Lower lobe of right lung (tissue), 2 donors: ENCODE results near the gene NSG2. TPM values are rescaled to one million over a fixed set of nuclear protein-coding genes. Genes with fewer than 3 reads are reported as not detected.

Experiments used
- ATAC-seq, 2 donors: fragments of 200-7000 bp; cut with Tn5 transposase; one replicate each; pipeline ENCODE4 v1.9.1; 2020 to 2022; ENCODE audit warnings: mild to moderate bottlenecking in 2 of 2, moderate library complexity in 2 of 2
- DNase-seq: peaks from one replicate; pipeline ENCODE4 v3.0.0-alpha.2; 2020
- H3K27ac ChIP-seq: fragments of 200-600 bp; one replicate; pipeline ENCODE4 v1.8.0; 2022
- H3K27me3 ChIP-seq: fragments of 200-600 bp; one replicate; pipeline ENCODE4 v1.8.0; 2022; ENCODE audit warnings: low read depth
- H3K36me3 ChIP-seq: fragments of 200-600 bp; one replicate; pipeline ENCODE4 v1.8.0; 2022; ENCODE audit warnings: mild to moderate bottlenecking
- H3K4me1 ChIP-seq: fragments of 200-600 bp; one replicate; pipeline ENCODE4 v1.8.0; 2022
- H3K4me3 ChIP-seq: fragments of 200-600 bp; one replicate; pipeline ENCODE4 v1.8.0; 2022; ENCODE audit warnings: mild to moderate bottlenecking
- H3K9me3 ChIP-seq: fragments of 200-600 bp; one replicate; pipeline ENCODE4 v1.8.0; 2022
- CTCF ChIP-seq: fragments of 200-600 bp; IDR thresholded peaks from one replicate; pipeline ENCODE4 v1.8.0; 2022; ENCODE audit warnings: antibody characterized with exemption, mild to moderate bottlenecking
- intact Hi-C: fragments of 100-400 bp; cut with DNase I; formaldehyde crosslinking; loops from one replicate; pipeline ENCODE4 v1.11.0; 2022
- total RNA-seq: library from RNA; stranded (reverse); fragmentation: NEBNext Ultra II Directional; extraction: Animal tissue kit (Norgen Biotek cat#: 25700); gene quantifications from one replicate; pipeline ENCODE4 v1.2.1, GENCODE V29; 2021
- donor health status: DM: no; HTN: yes; CAD: no; lungs with severe emphysema.

NSG2 gene
- total RNA-seq, 1 donor from 2014 or later: not detected

GRCh38 chr5:174110310-174110709, 64.8 kb downstream of the NSG2 start:
- Histone ChIP-seq H3K27me3 (peaks cover 7% of the 10 kb centered on the region), H3K27ac (no peak overlapping the region), H3K4me3 (no peak overlapping the region), H3K9me3 (no peaks in the 10 kb centered on the region), H3K36me3 (no peaks in the 10 kb centered on the region), H3K4me1 (no peaks in the 10 kb centered on the region)
- ATAC-seq (no peak), DNase-seq (no peak)
- TF ChIP-seq CTCF: no peak
- intact Hi-C loops: no loop called here

DNA sequence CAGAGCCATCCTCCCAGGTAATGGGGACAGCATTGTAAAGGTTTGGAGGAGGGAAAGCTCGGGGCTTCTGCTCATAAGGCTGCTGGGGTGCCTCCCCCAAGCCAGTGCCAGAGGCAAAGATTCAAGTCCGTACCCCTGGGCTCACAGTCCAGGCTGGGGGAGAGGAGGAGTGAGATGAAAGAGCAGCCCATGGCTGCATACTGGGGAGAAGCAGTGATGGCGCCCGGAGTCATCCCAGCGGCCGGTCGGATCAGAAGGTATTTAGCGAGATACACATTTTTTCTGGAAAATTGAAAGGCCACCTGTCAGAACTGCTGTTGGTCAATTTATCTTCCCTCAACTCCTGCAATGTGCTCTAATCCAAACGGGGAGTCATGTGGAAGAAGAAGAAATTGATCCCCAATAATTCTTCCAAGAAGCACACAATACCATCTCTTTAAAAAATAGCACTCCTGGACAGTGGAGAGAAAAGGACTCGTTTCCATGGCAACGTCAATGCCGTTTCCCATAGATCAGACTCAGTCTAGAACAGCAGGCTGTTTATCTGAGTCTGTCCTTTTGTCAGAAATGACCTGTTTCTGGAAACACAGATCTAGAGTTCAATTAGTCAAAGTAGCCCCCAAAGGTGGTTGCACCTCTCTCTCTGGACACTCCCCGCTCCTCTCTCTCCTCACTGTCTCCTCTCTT, 65.9 kb downstream of the NSG2 start:
- no peaks in the 10 kb centered on the region for H3K9me3 ChIP-seq
- H3K4me3 ChIP-seq: no peak overlapping the region
- no peak for TF ChIP-seq CTCF
- H3K36me3 ChIP-seq: no peaks in the 10 kb centered on the region
- DNase-seq (no peak), ATAC-seq (no peak)
- peaks cover 7% of the 10 kb centered on the region for H3K27me3 ChIP-seq
- intact Hi-C loops: no loop called here
- H3K4me1 ChIP-seq: no peaks in the 10 kb centered on the region
- no peak overlapping the region for H3K27ac ChIP-seq

DNA sequence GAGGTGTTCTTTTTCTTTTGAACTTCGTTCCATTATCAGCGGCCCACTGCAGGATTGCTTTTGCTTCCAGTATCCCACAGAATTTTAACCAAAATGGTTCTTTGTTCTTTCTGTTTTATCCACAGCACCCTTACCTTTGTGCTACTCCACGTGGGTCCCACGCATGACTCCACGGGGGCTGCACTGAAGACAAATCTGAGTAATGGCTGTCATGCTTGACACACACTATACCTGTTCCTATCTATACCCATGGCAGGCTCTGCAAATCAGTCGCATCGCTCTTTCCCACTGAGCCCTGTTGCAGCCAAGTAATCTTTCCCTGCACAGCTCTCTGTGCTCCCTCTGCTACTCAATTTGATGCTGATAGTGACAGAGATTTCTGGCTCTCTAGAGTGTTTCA, 69.7 kb downstream of the NSG2 start:
- Histone ChIP-seq H3K36me3 (no peaks in the 10 kb centered on the region), H3K27ac (no peak overlapping the region), H3K27me3 (no peaks in the 10 kb centered on the region), H3K4me3 (no peak overlapping the region), H3K9me3 (no peaks in the 10 kb centered on the region), H3K4me1 (no peaks in the 10 kb centered on the region)
- DNase-seq: no peak
- no peak for TF ChIP-seq CTCF
- intact Hi-C loops: no loop called here
- ATAC-seq: no peak

DNA sequence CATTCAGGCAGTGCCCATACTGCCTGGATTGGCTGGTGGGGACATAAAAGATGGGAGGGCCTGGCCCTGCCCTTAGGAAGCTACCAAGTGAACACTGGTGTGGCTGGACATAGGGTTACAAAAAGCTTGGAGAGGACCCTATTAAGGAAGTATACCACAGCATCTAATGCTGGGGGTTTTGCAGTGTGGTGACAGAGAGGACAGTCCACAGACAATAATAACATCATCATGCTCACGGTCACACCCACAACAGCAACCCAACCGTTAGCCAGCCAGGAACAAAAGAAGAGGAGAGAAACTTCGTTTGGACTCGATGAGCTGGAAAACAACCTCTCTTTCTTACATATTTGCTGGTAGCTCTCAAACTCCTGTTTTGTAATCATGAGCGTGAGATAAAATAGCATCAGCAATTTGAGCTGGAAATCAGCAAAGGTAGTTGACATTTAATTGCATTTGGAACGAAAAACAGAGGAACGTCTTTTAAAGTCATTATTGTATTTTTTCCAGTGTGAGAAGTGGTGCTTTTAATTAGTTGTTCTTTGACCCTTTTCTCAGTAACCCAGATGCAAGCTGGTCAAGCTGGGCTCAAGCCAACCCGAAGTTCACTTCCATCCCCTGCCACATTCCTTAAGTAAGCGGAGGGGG, 73.4 kb downstream of the NSG2 start:
- no peak for TF ChIP-seq CTCF
- no peaks in the 10 kb centered on the region for H3K36me3 ChIP-seq
- H3K27ac ChIP-seq: no peak overlapping the region
- no peaks in the 10 kb centered on the region for H3K27me3 ChIP-seq
- no peak for ATAC-seq
- no peak overlapping the region for H3K4me3 ChIP-seq
- H3K9me3 ChIP-seq: no peaks in the 10 kb centered on the region
- no peaks in the 10 kb centered on the region for H3K4me1 ChIP-seq
- intact Hi-C loops: no loop called here
- no peak for DNase-seq

- ATAC-seq (no peak), DNase-seq (no peak)
- Histone ChIP-seq H3K4me3 (no peak overlapping the region), H3K27ac (no peak overlapping the region), H3K36me3 (no peaks in the 10 kb centered on the region), H3K27me3 (no peaks in the 10 kb centered on the region), H3K4me1 (no peaks in the 10 kb centered on the region), H3K9me3 (no peaks in the 10 kb centered on the region)
- no peak for TF ChIP-seq CTCF
- intact Hi-C loops: no loop called here
Observed at GRCh38 chr5:174119468-174119881, 74.0 kb downstream of the NSG2 start.
